ENCODE data around the gene IGSF5.

DNA sequence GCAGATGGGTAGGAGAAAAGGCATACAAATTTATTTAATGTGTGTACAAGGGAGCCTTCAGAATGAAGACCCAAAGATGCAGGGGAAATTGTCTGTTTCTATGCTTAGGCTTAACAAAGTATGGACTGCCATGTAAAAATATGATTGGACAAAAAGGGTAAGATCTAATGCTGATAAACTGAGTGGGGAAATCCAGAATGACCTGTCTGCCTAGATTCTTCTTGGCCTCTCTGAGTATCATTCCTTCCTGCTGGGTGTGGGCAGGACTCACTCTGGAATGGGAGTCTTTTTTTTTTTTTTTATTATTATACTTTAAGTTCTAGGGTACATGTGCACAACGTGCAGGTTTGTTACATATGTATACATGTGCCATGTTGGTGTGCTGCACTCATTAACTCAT, 61.0 kb downstream of the IGSF5 start:
- TF ChIP-seq, protein P1, sequence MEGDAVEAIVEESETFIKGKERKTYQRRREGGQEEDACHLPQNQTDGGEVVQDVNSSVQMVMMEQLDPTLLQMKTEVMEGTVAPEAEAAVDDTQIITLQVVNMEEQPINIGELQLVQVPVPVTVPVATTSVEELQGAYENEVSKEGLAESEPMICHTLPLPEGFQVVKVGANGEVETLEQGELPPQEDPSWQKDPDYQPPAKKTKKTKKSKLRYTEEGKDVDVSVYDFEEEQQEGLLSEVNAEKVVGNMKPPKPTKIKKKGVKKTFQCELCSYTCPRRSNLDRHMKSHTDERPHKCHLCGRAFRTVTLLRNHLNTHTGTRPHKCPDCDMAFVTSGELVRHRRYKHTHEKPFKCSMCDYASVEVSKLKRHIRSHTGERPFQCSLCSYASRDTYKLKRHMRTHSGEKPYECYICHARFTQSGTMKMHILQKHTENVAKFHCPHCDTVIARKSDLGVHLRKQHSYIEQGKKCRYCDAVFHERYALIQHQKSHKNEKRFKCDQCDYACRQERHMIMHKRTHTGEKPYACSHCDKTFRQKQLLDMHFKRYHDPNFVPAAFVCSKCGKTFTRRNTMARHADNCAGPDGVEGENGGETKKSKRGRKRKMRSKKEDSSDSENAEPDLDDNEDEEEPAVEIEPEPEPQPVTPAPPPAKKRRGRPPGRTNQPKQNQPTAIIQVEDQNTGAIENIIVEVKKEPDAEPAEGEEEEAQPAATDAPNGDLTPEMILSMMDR (IDR thresholded peaks at IDR 0.05) = no peak
- no peak for TF ChIP-seq POLR2A (IDR thresholded peaks at IDR 0.05)
- TF ChIP-seq POLR2AphosphoS5 (IDR thresholded peaks at IDR 0.05) = no peak
